ENCODE measurements around the gene L3HYPDH.

DNA sequence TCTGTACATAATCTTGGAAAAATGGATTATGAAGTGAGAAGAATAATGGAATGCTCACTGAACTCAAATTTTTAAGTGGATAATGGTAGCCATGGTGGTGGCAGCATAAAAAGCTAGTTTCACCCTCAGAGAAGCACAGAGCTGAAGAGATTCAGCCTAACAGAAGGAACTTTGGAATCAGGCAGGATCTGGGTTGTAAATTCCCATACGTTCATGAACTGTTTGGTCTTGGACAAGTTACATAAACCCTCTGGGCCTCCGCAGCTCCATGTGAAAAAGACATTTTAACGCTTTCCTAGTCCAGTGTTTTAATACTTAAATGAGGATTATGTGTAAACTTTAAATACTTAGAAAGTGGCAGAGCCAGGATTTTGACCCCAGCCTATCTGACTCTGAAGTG is 26.8 kb upstream of the L3HYPDH start:
- TF ChIP-seq CTCF (IDR thresholded peaks at IDR 0.05; ENCODE audit: poor library complexity, severe bottlenecking) (no peak), EZH2 (IDR thresholded peaks at IDR 0.05; ENCODE audit: borderline replicate concordance, insufficient read depth, low read length, poor library complexity, severe bottlenecking) (no peak), EP300 (conservative IDR thresholded peaks at IDR 0.05; ENCODE audit: poor library complexity, severe bottlenecking) (no peak), MXI1 (conservative IDR thresholded peaks at IDR 0.05; ENCODE audit: poor library complexity, severe bottlenecking) (no peak)
